HEK293T (cell line): ENCODE data around the gene HMX1.

Experiments used
- BHLHE40 ChIP-seq: fragments of 450-650 bp; IDR thresholded peaks from 2 replicates; pipeline ENCODE4 v1.6.1; 2016; ENCODE audit warnings: mild to moderate bottlenecking, moderate library complexity, borderline replicate concordance
- CTBP1 ChIP-seq: fragments of 450-650 bp; IDR thresholded peaks from 2 replicates; pipeline ENCODE4 v1.6.1; 2016; ENCODE audit warnings: borderline replicate concordance
- ELF4 ChIP-seq: fragments of 450-650 bp; IDR thresholded peaks from 2 replicates; pipeline ENCODE4 v1.6.1; 2017; ENCODE audit warnings: antibody characterized with exemption
- FOXK2 ChIP-seq: fragments of 450-650 bp; IDR thresholded peaks from 2 replicates; pipeline ENCODE4 v1.6.1; 2016; ENCODE audit warnings: mild to moderate bottlenecking
- FOXM1 ChIP-seq: fragments of 450-650 bp; IDR thresholded peaks from 2 replicates; pipeline ENCODE4 v1.6.1; 2017; ENCODE audit warnings: mild to moderate bottlenecking, borderline replicate concordance
- HDGF ChIP-seq: fragments of 450-650 bp; IDR thresholded peaks from 2 replicates; pipeline ENCODE4 v1.6.1; 2017; ENCODE audit warnings: antibody characterized with exemption, borderline replicate concordance
- SP1 ChIP-seq: fragments of 450-650 bp; IDR thresholded peaks from 2 replicates; pipeline ENCODE4 v1.6.1; 2017
- SUZ12 ChIP-seq: fragments of 450-650 bp; IDR thresholded peaks from 2 replicates; pipeline ENCODE4 v1.6.1; 2016; ENCODE audit warnings: mild to moderate bottlenecking
- TARDBP ChIP-seq: fragments of 450-650 bp; IDR thresholded peaks from 2 replicates; pipeline ENCODE4 v1.6.1; 2016
- ZNF384 ChIP-seq: fragments of 450-650 bp; IDR thresholded peaks from 2 replicates; pipeline ENCODE4 v1.6.1; 2016

DNA sequence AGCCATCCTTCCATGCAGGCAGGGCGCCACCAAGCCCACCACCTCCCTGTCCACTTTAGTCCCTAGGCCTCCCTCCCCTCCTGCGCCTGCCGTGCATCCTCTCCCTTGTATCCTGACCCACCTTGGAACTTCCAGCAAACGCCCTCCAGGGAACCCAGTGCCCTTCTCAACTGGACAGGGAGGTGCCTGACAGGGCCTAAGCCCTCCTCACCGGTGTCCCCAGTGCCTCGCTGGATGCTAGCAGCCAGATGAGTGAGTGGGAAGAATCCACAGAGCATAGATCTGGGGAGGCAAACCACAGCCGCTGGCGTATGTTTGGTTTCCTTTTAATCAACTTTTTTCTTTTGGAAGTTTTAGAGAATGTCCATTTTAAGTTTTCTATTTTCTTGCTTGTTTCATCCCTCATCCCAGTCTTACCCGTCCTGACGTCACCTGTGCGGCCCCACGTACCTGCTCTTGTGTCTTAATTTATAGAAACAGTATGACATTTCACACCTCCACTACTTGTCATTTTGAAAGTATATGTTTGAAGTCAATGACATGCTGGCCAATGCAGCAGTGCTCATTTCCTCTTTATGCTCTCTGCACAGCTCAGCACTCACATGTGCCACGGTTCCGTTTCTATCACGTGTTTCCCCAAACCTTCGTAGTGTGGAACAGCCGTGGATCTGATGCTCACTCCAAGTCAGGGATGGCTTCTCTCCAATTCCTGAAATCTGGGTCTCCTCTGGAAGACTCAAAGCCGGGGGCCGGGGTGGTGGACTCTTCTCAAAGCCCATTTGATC, 3.4 kb upstream of the HMX1 start:
- TF ChIP-seq BHLHE40, result no peak
- TF ChIP-seq ZNF384, result no peak
- no peak for TF ChIP-seq FOXM1
- no peak for TF ChIP-seq SP1
- TF ChIP-seq HDGF, result no peak
- no peak for TF ChIP-seq ELF4
- TF ChIP-seq CTBP1, result no peak
- TF ChIP-seq SUZ12, result no peak
- TF ChIP-seq TARDBP, result no peak
- TF ChIP-seq FOXK2, result no peak
